ENCODE measurements around the gene FOXP1. TPM values are rescaled to one million over a fixed set of nuclear protein-coding genes. Genes with fewer than 3 reads are reported as not detected.
A peak's percentile ranks its signal among the peaks of the same experiment; 100 is the strongest.

FOXP1 gene
- total RNA-seq, 4 donors from 2014 or later, result 181 to 225 (median 205) TPM

GRCh38 chr3:71011565-71012287, 571.8 kb downstream of the FOXP1 start:
- H3K9me3 ChIP-seq, result no peaks in the 10 kb centered on the region

GRCh38 chr3:71010726-71011455, 572.6 kb downstream of the FOXP1 start:
- Histone ChIP-seq H3K4me3 (no peak overlapping the region), H3K9me3 (no peaks in the 10 kb centered on the region), H3K36me3 (peaks cover 10 to 27% (median 14%) of the 10 kb centered on the region in 4 donors), H3K27me3 (no peaks in the 10 kb centered on the region), H3K27ac (replicated peaks in 1 of 4) (peak overlapping the region; percentile 63 to 78 (median 74)), H3K4me1 (peaks cover 37 to 83% (median 81%) of the 10 kb centered on the region in 4 donors)
- TF ChIP-seq POLR2A (IDR thresholded peaks at IDR 0.05; ENCODE audit: low read depth) (no peak), POLR2AphosphoS5 (IDR thresholded peaks at IDR 0.05) (no peak), EP300 (IDR thresholded peaks at IDR 0.05) (no peak), CTCF (IDR thresholded peaks at IDR 0.05) (no peak)
- WGBS, result 73% methylated on average over 3 of the region's 3 CpGs
- DNase-seq (ENCODE audit: extremely low spot score), result peak; percentile 42
- intact Hi-C loops (cut with DNase I), result no loop called here

More at GRCh38 chr3:71011565-71012287, 571.8 kb downstream of the FOXP1 start:
- Histone ChIP-seq H3K4me1 (peaks cover 29 to 83% (median 81%) of the 10 kb centered on the region in 4 donors), H3K27me3 (no peaks in the 10 kb centered on the region), H3K36me3 (peaks cover 10 to 27% (median 14%) of the 10 kb centered on the region in 4 donors), H3K4me3 (no peak overlapping the region), H3K27ac (replicated peaks in 1 of 4) (peak overlapping the region; percentile 29 to 78 (median 74))
- DNase-seq (ENCODE audit: extremely low spot score), result no peak
- TF ChIP-seq CTCF (IDR thresholded peaks at IDR 0.05) (no peak), POLR2A (IDR thresholded peaks at IDR 0.05; ENCODE audit: low read depth) (no peak), POLR2AphosphoS5 (IDR thresholded peaks at IDR 0.05) (no peak), EP300 (IDR thresholded peaks at IDR 0.05) (no peak)
- 65% methylated on average over 6 of the region's 6 CpGs for WGBS
- intact Hi-C loops (cut with DNase I), result no loop called here

- H3K4me1 ChIP-seq, result peaks cover 43 to 98% (median 96%) of the 10 kb centered on the region in 4 donors
- H3K9me3 ChIP-seq, result no peaks in the 10 kb centered on the region
- WGBS, result 61% methylated on average over 7 of the region's 7 CpGs
- H3K27me3 ChIP-seq, result no peaks in the 10 kb centered on the region
- H3K36me3 ChIP-seq, result peaks cover 0 to 10% (median 0%) of the 10 kb centered on the region in 4 donors
- intact Hi-C loops (cut with DNase I), result loop anchor here (5.0 to 10.0 kb wide), 3 partner anchors 59 to 576 kb away; partner anchors contain the start of gene FOXP1
- TF ChIP-seq POLR2A (IDR thresholded peaks at IDR 0.05; ENCODE audit: low read depth) (no peak), POLR2AphosphoS5 (IDR thresholded peaks at IDR 0.05) (no peak), CTCF (IDR thresholded peaks at IDR 0.05) (no peak), EP300 (IDR thresholded peaks at IDR 0.05) (no peak)
- no peak overlapping the region for H3K4me3 ChIP-seq
- H3K27ac ChIP-seq (replicated peaks in 1 of 4), result peak overlapping the region; percentile 63 to 78 (median 74)
- DNase-seq (ENCODE audit: extremely low spot score), result no peak
These were observed 575.1 kb downstream of the FOXP1 start for GRCh38 chr3:71008350-71008935.

- H3K36me3 ChIP-seq, result no peaks in the 10 kb centered on the region
- intact Hi-C loops (cut with DNase I), result loop anchor here (5.0 to 10.0 kb wide), 3 partner anchors 60 to 578 kb away; partner anchors contain the start of gene FOXP1
- peak overlapping the region; percentile 63 to 78 (median 74) for H3K27ac ChIP-seq (replicated peaks in 1 of 4)
- TF ChIP-seq CTCF (IDR thresholded peaks at IDR 0.05) (peak; percentile 31 to 49 (median 40)), EP300 (IDR thresholded peaks at IDR 0.05) (no peak)
- H3K9me3 ChIP-seq, result no peaks in the 10 kb centered on the region
- no peak overlapping the region for H3K4me3 ChIP-seq
- H3K27me3 ChIP-seq, result no peaks in the 10 kb centered on the region
- peaks cover 48 to 99% (median 97%) of the 10 kb centered on the region in 4 donors for H3K4me1 ChIP-seq
- DNase-seq (ENCODE audit: extremely low spot score), result no peak
- 38% methylated on average over 9 of the region's 9 CpGs for WGBS
These were observed 576.4 kb downstream of the FOXP1 start for GRCh38 chr3:71006810-71007785.

All from esophagus muscularis mucosa (tissue), 4 donors.